Measurements from ENCODE around the gene NRROS. TPM values are rescaled to one million over a fixed set of nuclear protein-coding genes. Genes with fewer than 3 reads are reported as not detected.
"Not testable (repeated sequence)": the region's sequence is repeated elsewhere in the genome, so short reads cannot be mapped to it uniquely, and the experiment has no call there.

Gene NRROS
- total RNA-seq, 4 donors from 2014 or later = 0.95 to 4.5 (median 1.5) TPM

DNA sequence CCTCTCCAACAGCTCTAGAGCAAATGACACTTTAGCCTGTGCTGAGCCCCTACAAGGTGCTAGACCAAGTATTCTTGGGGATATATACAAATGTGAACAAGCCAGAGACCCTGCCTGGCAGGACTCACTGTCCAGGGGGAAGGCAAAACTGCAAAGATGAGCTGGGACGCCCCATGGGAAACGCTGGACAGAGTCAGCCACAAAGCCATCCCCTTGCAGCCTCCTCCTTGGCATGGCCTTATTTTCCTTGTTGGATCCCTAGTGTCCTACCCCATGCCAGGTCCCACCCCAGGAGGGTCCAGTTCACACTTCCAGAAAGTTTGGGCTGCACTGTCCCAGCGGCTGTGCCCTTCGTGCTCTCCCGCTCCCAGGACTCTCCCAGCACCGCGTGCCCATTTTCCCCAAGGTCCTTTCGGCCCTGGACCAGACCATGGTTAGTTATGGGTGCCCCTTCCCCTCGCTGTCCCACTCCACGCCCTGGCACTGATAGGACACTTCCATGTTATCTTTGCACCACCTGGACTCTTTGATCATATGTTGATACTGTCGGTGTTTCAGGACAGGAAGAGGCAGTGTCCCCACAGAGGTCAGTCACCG lies 5.8 kb upstream of the NRROS start:
- H3K4me3 ChIP-seq = peak overlapping the region; percentile 79
- 82% methylated on average over 12 of the region's 12 CpGs for WGBS
- H3K4me1 ChIP-seq = peaks cover 25% of the 10 kb centered on the region
- no peaks in the 10 kb centered on the region for H3K36me3 ChIP-seq
- DNase-seq (ENCODE audit: low spot score in 2 of 2) = no peak
- H3K27ac ChIP-seq = peak overlapping the region; percentile 91
- H3K9me3 ChIP-seq = no peaks in the 10 kb centered on the region
- TF ChIP-seq POLR2A (IDR thresholded peaks at IDR 0.05) (no peak), POLR2AphosphoS5 (IDR thresholded peaks at IDR 0.05) (no peak), CTCF (IDR thresholded peaks at IDR 0.05) (no peak), EP300 (IDR thresholded peaks at IDR 0.05) (no peak)
- H3K27me3 ChIP-seq = no peaks in the 10 kb centered on the region

- H3K27me3 ChIP-seq = no peaks in the 10 kb centered on the region
These were observed 5.3 kb upstream of the NRROS start for GRCh38 chr3:196634224-196634623.

DNA sequence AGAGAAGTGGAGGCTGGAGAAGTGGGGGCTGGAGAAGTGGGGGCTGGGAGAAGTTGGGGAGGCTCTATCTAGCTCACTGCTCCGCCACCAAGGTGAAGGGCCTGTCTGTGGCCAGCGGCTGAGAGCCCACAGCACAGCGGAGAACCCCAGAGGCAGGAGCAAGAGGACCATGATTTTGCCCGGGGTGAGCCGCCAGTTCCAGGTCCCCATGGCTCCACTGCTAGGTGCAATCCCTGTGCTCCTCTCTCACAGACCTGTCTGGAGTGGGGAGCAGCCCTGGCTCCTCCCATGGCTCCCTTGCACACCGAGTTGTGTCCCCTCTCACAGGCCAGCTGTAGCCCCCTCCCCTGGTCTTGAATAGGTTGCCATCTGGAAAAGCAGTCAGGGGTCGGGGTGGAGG lies 4.7 kb upstream of the NRROS start:
- Histone ChIP-seq H3K9me3 (no peaks in the 10 kb centered on the region), H3K27me3 (peaks cover 3% of the 10 kb centered on the region), H3K4me1 (peaks cover 37% of the 10 kb centered on the region), H3K36me3 (no peaks in the 10 kb centered on the region), H3K27ac (peak overlapping the region; percentile 38), H3K4me3 (no peak overlapping the region)
- TF ChIP-seq POLR2A (IDR thresholded peaks at IDR 0.05) (no peak), EP300 (IDR thresholded peaks at IDR 0.05) (no peak), POLR2AphosphoS5 (IDR thresholded peaks at IDR 0.05) (no peak), CTCF (IDR thresholded peaks at IDR 0.05) (no peak)
- no peak for DNase-seq (ENCODE audit: low spot score in 2 of 2)
- 82% methylated on average over 7 of the region's 7 CpGs for WGBS

More at GRCh38 chr3:196634224-196634623, 5.3 kb upstream of the NRROS start:
- DNase-seq (ENCODE audit: low spot score in 2 of 2) = no peak
- Histone ChIP-seq H3K4me3 (peak overlapping the region; percentile 79), H3K27ac (peak overlapping the region; percentile 91), H3K36me3 (no peaks in the 10 kb centered on the region), H3K4me1 (peaks cover 31% of the 10 kb centered on the region), H3K9me3 (no peaks in the 10 kb centered on the region)
- TF ChIP-seq CTCF (IDR thresholded peaks at IDR 0.05) (no peak), EP300 (IDR thresholded peaks at IDR 0.05) (no peak)
- WGBS = 81% methylated on average over 10 of the region's 10 CpGs

- H3K4me1 ChIP-seq = peaks cover 33% of the 10 kb centered on the region
- no peak for TF ChIP-seq EP300 (IDR thresholded peaks at IDR 0.05)
- TF ChIP-seq POLR2AphosphoS5 (IDR thresholded peaks at IDR 0.05) = no peak
- no peak for TF ChIP-seq CTCF (IDR thresholded peaks at IDR 0.05)
- TF ChIP-seq POLR2A (IDR thresholded peaks at IDR 0.05) = no peak
- H3K9me3 ChIP-seq = no peaks in the 10 kb centered on the region
- DNase-seq (ENCODE audit: low spot score in 2 of 2) = no peak
- no peaks in the 10 kb centered on the region for H3K36me3 ChIP-seq
- peak overlapping the region; percentile 2 for H3K27ac ChIP-seq
- WGBS = 45% methylated on average over 17 of the region's 20 CpGs
- H3K4me3 ChIP-seq = peak overlapping the region; percentile 4
- H3K27me3 ChIP-seq = peaks cover 3% of the 10 kb centered on the region
These were observed 2.8 kb upstream of the NRROS start for GRCh38 chr3:196636369-196637349.

DNA sequence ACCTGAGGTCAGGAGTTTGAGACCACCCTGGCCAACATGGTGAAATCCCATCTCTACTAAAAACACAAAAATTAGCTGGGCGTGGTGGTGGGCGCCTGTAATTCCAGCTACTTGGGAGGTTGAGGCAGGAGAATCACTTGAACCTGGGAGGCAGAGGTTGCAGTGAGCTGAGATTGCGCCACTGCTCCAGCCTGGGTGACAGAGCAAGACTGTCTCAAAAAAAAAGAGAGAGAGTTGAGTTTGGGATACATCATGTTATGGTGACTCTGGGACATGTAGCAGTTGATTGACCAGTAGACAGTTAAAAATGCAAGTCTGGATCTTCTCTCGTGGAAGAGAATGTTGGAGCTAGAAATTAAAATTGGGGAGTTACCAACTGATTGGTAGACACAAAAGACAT lies 1.6 kb upstream of the NRROS start:
- H3K27me3 ChIP-seq; H3K36me3 ChIP-seq; H3K9me3 ChIP-seq; H3K27ac ChIP-seq; DNase-seq (ENCODE audit: low spot score in 2 of 2); H3K4me3 ChIP-seq: not testable (repeated sequence)
- peaks cover 25% of the 10 kb centered on the region for H3K4me1 ChIP-seq
- 82% methylated on average over 4 of the region's 4 CpGs for whole genome bisulfite sequencing
